ENCODE measurements around the gene MAGEB4. TPM values are rescaled to one million over a fixed set of nuclear protein-coding genes. Genes with fewer than 3 reads are reported as not detected.

The MAGEB4 gene
- total and polyA plus RNA-seq, 2 of the 4 experiments (the other 2 are of a cell fraction): not detected

GRCh38 chrX:30246769-30247489 is 5.1 kb downstream of the MAGEB4 start, which contains the start of gene MAGEB1:
TSS of gene MAGEB1 (plus strand) at chrX:30247146. CDS start at chrX:30250494, 3,348 bp downstream.
- in situ Hi-C loops (cut with MboI; ENCODE audit: low sequenced_read_pairs) (no loop called here), intact Hi-C loops (cut with micrococcal nuclease) (no loop called here), dilution Hi-C loops (cut with HindIII; ENCODE audit: low sequenced_read_pairs, unreplicated experiment) (no loop called here)
- H3K36me3 ChIP-seq (ENCODE audit: control insufficient read depth, insufficient read depth, low read length): no peaks in the 10 kb centered on the region
- no peak within 1 kb of the TSS for H3K9ac ChIP-seq (ENCODE audit: low read depth, low read length)
- peaks cover 2% of the 10 kb centered on the region for H3K27me3 ChIP-seq (ENCODE audit: control insufficient read depth, insufficient read depth, low read length)
- no peak within 1 kb of the TSS for H4K5ac ChIP-seq (ENCODE audit: low read depth, low read length)
- POLR2A ChIA-PET (ENCODE audit: unreplicated experiment): no interaction called here
- H2BK20ac ChIP-seq (ENCODE audit: low read depth, low read length): no peak within 1 kb of the TSS
- no peak within 1 kb of the TSS for H2BK120ac ChIP-seq (ENCODE audit: low read depth, low read length)
- no peak within 1 kb of the TSS for H3K14ac ChIP-seq (replicated peaks; ENCODE audit: low read depth, low read length)
- no peak within 1 kb of the TSS for H3K23ac ChIP-seq (ENCODE audit: low read depth, low read length)
- 87% methylated on average over 18 of the region's 38 CpGs; no CpG with 5 or more reads in 1 of the 2 experiments for WGBS, 2 experiments (ENCODE audit: extremely low coverage in 2 of 2, insufficient read length in 1 of 2)
- DNase-seq (no peak), ATAC-seq (ENCODE audit: low read depth) (no peak)
- H3K4ac ChIP-seq (ENCODE audit: low read depth, low read length): no peak within 1 kb of the TSS
- TF ChIP-seq RFX5 (IDR thresholded peaks at IDR 0.05; ENCODE audit: low read depth, low read length) (no peak), CHD1 (IDR thresholded peaks at IDR 0.05; ENCODE audit: low read depth, low read length) (no peak), RCOR1 (IDR thresholded peaks at IDR 0.05; ENCODE audit: insufficient replicate concordance, low read length) (no peak), USF2 (IDR thresholded peaks at IDR 0.05; ENCODE audit: low read depth, low read length) (no peak), RAD21 (IDR thresholded peaks at IDR 0.05; ENCODE audit: low read length) (no peak), BHLHE40 (IDR thresholded peaks at IDR 0.05; ENCODE audit: low read depth, low read length) (no peak), MXI1 (IDR thresholded peaks at IDR 0.05; ENCODE audit: borderline replicate concordance, low read depth, low read length) (no peak), MAZ (IDR thresholded peaks at IDR 0.05; ENCODE audit: borderline replicate concordance, low read depth, low read length) (no peak), CEBPB (IDR thresholded peaks at IDR 0.05; ENCODE audit: low read depth, low read length) (no peak), MAFK (IDR thresholded peaks at IDR 0.05; ENCODE audit: low read depth, low read length) (no peak), FOS (IDR thresholded peaks at IDR 0.05; ENCODE audit: low read depth, low read length) (no peak), NFE2L2 (IDR thresholded peaks at IDR 0.05; ENCODE audit: low read depth, low read length) (no peak), SMC3 (IDR thresholded peaks at IDR 0.05; ENCODE audit: low read depth, low read length) (no peak), POLR2A (IDR thresholded peaks at IDR 0.05; ENCODE audit: low read depth, low read length) (no peak)
- TF ChIP-seq, protein P1, sequence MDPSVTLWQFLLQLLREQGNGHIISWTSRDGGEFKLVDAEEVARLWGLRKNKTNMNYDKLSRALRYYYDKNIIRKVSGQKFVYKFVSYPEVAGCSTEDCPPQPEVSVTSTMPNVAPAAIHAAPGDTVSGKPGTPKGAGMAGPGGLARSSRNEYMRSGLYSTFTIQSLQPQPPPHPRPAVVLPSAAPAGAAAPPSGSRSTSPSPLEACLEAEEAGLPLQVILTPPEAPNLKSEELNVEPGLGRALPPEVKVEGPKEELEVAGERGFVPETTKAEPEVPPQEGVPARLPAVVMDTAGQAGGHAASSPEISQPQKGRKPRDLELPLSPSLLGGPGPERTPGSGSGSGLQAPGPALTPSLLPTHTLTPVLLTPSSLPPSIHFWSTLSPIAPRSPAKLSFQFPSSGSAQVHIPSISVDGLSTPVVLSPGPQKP (IDR thresholded peaks at IDR 0.05; ENCODE audit: borderline replicate concordance, low read depth, low read length): no peak
- TF ChIP-seq, protein P2, sequence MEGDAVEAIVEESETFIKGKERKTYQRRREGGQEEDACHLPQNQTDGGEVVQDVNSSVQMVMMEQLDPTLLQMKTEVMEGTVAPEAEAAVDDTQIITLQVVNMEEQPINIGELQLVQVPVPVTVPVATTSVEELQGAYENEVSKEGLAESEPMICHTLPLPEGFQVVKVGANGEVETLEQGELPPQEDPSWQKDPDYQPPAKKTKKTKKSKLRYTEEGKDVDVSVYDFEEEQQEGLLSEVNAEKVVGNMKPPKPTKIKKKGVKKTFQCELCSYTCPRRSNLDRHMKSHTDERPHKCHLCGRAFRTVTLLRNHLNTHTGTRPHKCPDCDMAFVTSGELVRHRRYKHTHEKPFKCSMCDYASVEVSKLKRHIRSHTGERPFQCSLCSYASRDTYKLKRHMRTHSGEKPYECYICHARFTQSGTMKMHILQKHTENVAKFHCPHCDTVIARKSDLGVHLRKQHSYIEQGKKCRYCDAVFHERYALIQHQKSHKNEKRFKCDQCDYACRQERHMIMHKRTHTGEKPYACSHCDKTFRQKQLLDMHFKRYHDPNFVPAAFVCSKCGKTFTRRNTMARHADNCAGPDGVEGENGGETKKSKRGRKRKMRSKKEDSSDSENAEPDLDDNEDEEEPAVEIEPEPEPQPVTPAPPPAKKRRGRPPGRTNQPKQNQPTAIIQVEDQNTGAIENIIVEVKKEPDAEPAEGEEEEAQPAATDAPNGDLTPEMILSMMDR (conservative IDR thresholded peaks at IDR 0.05; ENCODE audit: low read depth, low read length): no peak
- H3K4me3 ChIP-seq (ENCODE audit: insufficient read depth, low read depth, low read length): no peak within 1 kb of the TSS
- H3K9me3 ChIP-seq (ENCODE audit: control insufficient read depth, insufficient read depth, low read length): no peaks in the 10 kb centered on the region
- no peaks in the 10 kb centered on the region for H3K79me1 ChIP-seq (ENCODE audit: low read depth in 1 of 2, low read length in 2 of 2)
- no peak within 1 kb of the TSS for H2AK9ac ChIP-seq (replicated peaks; ENCODE audit: low read depth, low read length, poor library complexity)
- no peak within 1 kb of the TSS for H3K18ac ChIP-seq (ENCODE audit: low read depth, low read length)
- no peak within 1 kb of the TSS for H2AK5ac ChIP-seq (ENCODE audit: low read depth, low read length)
- no peak within 1 kb of the TSS for H4K91ac ChIP-seq (ENCODE audit: insufficient read depth, low read depth, low read length)
- no peak within 1 kb of the TSS for H2BK5ac ChIP-seq (ENCODE audit: low read depth, low read length, poor library complexity, severe bottlenecking)
- CTCF ChIA-PET: interaction anchor here (0.6 kb wide), 1 partner anchor 328 kb away, joined by 3 read pairs; no protein-coding TSS in a partner anchor
- H3K9me1 ChIP-seq (ENCODE audit: insufficient read depth, low read length): no peaks in the 10 kb centered on the region
- no peak within 1 kb of the TSS for H2BK15ac ChIP-seq (ENCODE audit: low read depth, low read length)
- no peaks in the 10 kb centered on the region for H3K4me1 ChIP-seq (ENCODE audit: control insufficient read depth, insufficient read depth, low read length)
- H3K27ac ChIP-seq (ENCODE audit: insufficient read depth, low read length): no peak within 1 kb of the TSS
- BruUV-seq (replicated peaks): no TSS peak
- H3K56ac ChIP-seq (ENCODE audit: extremely low read depth, insufficient read depth, low read length): no peak within 1 kb of the TSS
- no peaks in the 10 kb centered on the region for H4K20me1 ChIP-seq (ENCODE audit: insufficient read depth, low read length)
- H3K4me2 ChIP-seq (ENCODE audit: low read depth, low read length): no peak within 1 kb of the TSS
- H2AFZ ChIP-seq (replicated peaks; ENCODE audit: low read length, poor library complexity): no peak within 1 kb of the TSS
- no peak within 1 kb of the TSS for H4K8ac ChIP-seq (ENCODE audit: low read depth in 2 of 2, low read length in 2 of 2)

Data from IMR-90 (cell line).